ENCODE results near the gene ZNF579. TPM values are rescaled to one million over a fixed set of nuclear protein-coding genes. Genes with fewer than 3 reads are reported as not detected.

ZNF579 gene
- total and polyA plus RNA-seq, 10 of the 15 experiments (the other 5 are each of a cell fraction or from before 2014, with no cell fraction given), result 0.11 to 11.7 (median 1.5) TPM

DNA sequence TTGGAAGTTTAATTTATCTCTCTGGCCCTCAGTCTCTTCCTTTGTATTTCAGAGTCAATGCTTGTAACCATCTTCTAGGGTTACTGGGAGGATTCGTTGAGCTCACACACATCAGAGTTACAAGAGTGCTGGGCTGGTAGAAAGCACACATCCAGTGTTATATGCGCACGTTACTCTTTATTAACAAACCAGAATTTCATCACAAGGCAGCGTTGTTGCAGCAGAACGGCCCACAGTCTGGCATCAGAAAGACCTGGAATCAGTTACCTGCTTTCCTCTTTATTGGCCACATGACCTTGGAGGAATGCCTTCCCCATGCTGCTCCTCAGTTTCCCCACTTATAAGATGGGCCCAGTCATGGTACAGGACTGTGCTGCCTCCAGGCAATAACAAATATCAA lies 28.7 kb upstream of the ZNF579 start:
- Histone ChIP-seq H3K9ac (ENCODE audit: control insufficient read depth, insufficient read depth, low read length) (no peak overlapping the region), H3K4me3 (no peak overlapping the region), H3K4me1 (ENCODE audit: control insufficient read depth, insufficient read depth, low read length) (peaks cover 7% of the 10 kb centered on the region), H4K20me1 (ENCODE audit: control insufficient read depth, insufficient read depth) (peaks cover 3% of the 10 kb centered on the region; the same call in 1 of the 2 replicates), H3K79me2 (ENCODE audit: control insufficient read depth, insufficient read depth, low read length) (peaks cover 31% of the 10 kb centered on the region), H3K27me3 (replicated peaks in 1 of 2; ENCODE audit: control insufficient read depth in 2 of 2, insufficient read depth in 2 of 2, low read length in 1 of 2) (no peaks in the 10 kb centered on the region), H3K9me3 (replicated peaks; ENCODE audit: control insufficient read depth, insufficient read depth, low read length) (peaks cover 2% of the 10 kb centered on the region; the same call in 1 of the 3 replicates), H2AFZ (ENCODE audit: control insufficient read depth, low read depth, low read length) (no peak overlapping the region), H3K36me3 (ENCODE audit: control insufficient read depth in 2 of 2, insufficient read depth in 2 of 2, low read length in 1 of 2) (peaks cover 0 to 12% of the 10 kb centered on the region in 2 experiments), H3K4me2 (ENCODE audit: control insufficient read depth, insufficient read depth) (no peak overlapping the region), H3K27ac (ENCODE audit: control insufficient read depth, insufficient read depth) (no peak overlapping the region)
- FAIRE-seq, result no peak
- ChIA-PET POLR2A (interaction anchor here (1.2 kb wide), 1 partner anchor 10 kb away, joined by 3 read pairs; the partner anchor contains the start of gene FIZ1), SMC1A (ENCODE audit: uncharacterized antibody, unreplicated experiment) (no interaction called here), RAD21 (ENCODE audit: unreplicated experiment) (no interaction called here), CTCF (interaction anchor here (0.7 kb wide), 1 partner anchor 125 kb away, joined by 3 read pairs; no protein-coding TSS in a partner anchor)
- in situ Hi-C loops (cut with MboI), result no loop called here
- no TSS peak for BruUV-seq (replicated peaks)
- TF ChIP-seq KDM1A (IDR thresholded peaks at IDR 0.05; ENCODE audit: borderline replicate concordance) (no peak), CBX5 (IDR thresholded peaks at IDR 0.05; ENCODE audit: low read depth) (no peak), MTA3 (IDR thresholded peaks at IDR 0.05; ENCODE audit: borderline replicate concordance, low read length) (no peak), EZH2 (IDR thresholded peaks at IDR 0.05; ENCODE audit: borderline replicate concordance, control insufficient read depth, low read depth, low read length) (no peak), FOXK2 (IDR thresholded peaks at IDR 0.05) (no peak), ASH2L (IDR thresholded peaks at IDR 0.05; ENCODE audit: borderline replicate concordance, low read depth) (no peak), PML (IDR thresholded peaks at IDR 0.05; ENCODE audit: low read length) (no peak), FOS (IDR thresholded peaks at IDR 0.05; ENCODE audit: borderline replicate concordance, extremely low read depth, insufficient read length) (no peak), NBN (IDR thresholded peaks at IDR 0.05) (no peak), ATF3 (IDR thresholded peaks at IDR 0.05; ENCODE audit: borderline replicate concordance, extremely low read depth, low read depth, low read length) (no peak), BCL11A (IDR thresholded peaks at IDR 0.05; ENCODE audit: low read depth, low read length) (no peak), YY1 (IDR thresholded peaks at IDR 0.05; ENCODE audit: low read depth, low read length) (no peak), ATF7 (IDR thresholded peaks at IDR 0.05; ENCODE audit: low read depth) (no peak)
- TF ChIP-seq, protein P1, sequence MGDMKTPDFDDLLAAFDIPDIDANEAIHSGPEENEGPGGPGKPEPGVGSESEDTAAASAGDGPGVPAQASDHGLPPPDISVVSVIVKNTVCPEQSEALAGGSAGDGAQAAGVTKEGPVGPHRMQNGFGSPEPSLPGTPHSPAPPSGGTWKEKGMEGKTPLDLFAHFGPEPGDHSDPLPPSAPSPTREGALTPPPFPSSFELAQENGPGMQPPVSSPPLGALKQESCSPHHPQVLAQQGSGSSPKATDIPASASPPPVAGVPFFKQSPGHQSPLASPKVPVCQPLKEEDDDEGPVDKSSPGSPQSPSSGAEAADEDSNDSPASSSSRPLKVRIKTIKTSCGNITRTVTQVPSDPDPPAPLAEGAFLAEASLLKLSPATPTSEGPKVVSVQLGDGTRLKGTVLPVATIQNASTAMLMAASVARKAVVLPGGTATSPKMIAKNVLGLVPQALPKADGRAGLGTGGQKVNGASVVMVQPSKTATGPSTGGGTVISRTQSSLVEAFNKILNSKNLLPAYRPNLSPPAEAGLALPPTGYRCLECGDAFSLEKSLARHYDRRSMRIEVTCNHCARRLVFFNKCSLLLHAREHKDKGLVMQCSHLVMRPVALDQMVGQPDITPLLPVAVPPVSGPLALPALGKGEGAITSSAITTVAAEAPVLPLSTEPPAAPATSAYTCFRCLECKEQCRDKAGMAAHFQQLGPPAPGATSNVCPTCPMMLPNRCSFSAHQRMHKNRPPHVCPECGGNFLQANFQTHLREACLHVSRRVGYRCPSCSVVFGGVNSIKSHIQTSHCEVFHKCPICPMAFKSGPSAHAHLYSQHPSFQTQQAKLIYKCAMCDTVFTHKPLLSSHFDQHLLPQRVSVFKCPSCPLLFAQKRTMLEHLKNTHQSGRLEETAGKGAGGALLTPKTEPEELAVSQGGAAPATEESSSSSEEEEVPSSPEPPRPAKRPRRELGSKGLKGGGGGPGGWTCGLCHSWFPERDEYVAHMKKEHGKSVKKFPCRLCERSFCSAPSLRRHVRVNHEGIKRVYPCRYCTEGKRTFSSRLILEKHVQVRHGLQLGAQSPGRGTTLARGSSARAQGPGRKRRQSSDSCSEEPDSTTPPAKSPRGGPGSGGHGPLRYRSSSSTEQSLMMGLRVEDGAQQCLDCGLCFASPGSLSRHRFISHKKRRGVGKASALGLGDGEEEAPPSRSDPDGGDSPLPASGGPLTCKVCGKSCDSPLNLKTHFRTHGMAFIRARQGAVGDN (IDR thresholded peaks at IDR 0.05), result no peak
- 88% methylated on average over 5 of the region's 5 CpGs for WGBS (ENCODE audit: insufficient coverage, insufficient replicate concordance, low lambda C conversion rate, missing lambda C conversion rate)
- intact Hi-C loops (cut with micrococcal nuclease; ENCODE audit: unreplicated experiment), result no loop called here
- no peak for DNase-seq (ENCODE audit: low read depth, low spot score)
- no peak for ATAC-seq
